ENCODE measurements around the gene USB1.
"Not testable (repeated sequence)": the region's sequence is repeated elsewhere in the genome, so short reads cannot be mapped to it uniquely, and the experiment has no call there.

USB1 gene

DNA sequence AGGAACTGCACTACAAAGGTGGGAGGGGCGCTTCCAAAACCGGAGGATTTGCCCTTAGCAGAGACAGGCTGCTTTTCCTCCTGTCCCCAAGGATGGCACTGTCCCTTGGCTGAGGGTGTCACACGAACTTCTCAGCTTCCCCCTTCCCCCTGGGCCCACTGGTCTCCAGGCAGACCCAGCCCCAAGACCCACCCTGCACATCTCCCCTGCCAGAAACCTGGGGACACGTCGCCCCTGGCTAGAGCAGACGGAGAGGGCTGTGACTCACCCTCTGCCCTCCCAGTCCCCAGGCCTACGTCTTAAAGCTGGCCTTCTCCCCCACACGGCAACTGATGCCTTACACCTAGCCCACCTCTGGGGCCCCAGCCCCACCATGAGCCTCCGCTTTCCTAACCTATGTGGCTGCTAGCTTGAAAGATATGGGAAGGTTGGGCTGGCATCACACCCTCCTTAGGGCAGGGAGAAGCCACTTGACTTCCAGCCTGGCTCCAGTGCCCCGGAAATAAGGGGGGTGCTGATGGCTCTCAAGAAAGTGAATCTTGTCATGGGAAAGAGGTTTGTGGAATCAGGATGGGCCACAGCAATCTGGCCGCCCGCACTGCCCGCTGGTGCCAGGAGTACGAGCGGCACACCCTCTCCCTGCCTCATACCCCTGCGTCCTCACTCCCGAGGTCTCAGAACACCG lies 5.3 kb upstream of the USB1 start:
- DNase-seq (ENCODE audit: low read depth), result no peak

DNA sequence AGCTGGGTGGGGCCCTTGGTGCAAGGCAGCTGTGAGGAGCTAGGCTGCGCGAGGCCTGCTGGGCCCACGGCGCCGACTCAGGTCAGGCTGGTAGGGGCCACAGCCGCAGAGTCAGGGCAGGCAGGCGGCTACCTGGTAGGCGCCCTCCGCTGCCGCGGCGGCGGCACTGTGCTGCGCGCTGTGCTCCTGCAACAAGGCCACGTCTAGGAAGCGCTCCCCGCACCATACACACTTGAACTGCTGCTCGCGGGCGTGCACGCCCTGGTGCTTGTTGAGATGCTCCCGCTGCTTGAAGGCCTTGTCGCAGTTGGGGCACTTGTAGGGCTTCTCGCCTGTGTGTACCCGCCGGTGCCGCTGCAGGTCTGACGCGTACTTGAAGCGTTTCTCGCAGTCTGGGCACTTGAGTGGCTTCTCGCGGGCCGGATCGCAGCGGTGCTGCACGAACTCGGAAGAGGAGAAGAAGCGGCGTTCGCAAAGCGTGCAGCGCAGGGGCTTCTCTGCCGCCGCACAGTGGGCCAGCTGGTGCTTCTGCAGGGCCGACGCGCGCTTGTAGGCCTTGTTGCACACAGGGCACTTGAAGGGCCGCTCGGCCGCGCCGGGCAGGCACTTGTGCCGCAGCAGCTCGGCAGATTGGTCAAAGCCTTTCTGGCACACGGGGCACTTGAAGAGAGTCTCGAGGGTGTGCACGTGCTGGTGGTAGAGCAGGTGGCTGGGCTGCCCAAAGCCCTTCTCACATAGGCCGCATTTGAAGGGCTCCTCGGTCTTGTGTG lies 4.6 kb upstream of the USB1 start:
- DNase-seq (ENCODE audit: low read depth), result no peak

DNA sequence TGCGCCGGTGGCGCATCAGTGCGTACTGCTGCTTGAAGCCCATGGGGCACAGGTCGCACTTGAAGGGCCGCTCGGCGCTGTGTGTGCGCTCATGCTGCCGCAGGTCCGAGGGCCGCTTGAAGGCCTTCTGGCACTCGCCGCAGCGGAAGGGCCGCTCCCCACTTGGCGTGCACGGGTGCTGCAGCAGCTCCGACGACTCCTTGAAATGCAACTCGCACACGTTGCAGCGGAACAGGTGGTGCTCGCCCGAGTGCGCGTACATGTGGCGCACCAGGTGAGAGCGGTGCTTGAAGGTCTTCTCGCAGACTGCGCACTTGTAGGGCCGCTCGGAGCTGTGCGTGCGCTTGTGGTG lies 4.1 kb upstream of the USB1 start:
- no peak for DNase-seq (ENCODE audit: low read depth)

DNA sequence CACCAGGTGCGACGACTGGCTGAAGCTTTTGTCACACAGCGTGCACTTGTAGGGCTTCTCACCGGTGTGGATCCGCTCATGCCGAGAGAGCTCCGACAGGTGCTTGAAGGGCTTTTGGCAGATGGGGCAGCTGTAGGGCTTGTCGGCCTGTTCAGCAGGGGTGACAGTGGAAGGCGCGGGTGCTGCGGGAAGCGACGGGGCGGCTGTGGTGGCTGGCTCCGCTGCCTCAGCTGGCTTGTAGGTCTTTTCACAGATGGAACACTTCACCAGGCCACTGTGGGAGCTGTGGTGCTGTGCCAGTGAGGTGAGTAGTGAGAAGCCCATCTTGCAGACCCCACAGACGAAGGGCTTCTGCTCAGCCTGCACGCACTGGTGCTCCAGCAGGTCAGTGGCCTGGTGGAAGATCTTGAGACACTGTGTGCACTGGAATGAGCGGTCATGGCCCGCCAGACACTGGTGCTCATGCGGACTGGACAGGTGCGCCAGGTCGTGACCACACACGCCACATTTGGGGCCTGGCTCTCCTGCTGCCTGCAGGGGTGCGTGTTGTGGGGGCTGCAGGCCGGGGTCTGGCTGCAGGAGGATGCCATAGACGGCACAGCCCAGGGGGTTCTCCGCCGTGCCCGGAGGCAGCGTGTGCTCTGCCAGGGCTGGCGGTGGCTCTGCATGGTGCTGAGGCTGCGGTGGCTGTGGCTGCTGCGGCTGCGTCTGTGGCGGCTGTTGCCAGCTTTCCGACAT lies 3.5 kb upstream of the USB1 start:
- no peak for DNase-seq (ENCODE audit: low read depth)

DNA sequence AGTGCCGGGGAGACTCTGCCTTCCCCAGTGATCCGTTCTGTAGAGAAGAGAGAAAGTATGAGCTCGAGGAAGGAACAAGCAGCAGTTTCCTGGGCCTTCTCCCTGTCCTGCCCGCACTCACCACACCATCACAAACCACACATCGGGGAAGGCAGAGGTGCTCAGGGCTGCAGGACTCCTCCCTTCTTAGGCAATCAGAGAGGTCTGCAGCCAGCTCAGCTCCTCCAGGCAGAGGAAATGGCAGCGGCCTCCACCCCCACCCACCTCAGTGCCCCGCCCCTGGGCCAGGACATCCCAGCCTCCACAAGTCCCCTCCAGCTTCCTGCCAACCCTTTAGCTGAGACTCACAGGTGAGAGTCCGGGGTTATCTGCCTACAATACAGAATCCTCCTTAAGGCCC lies 2.7 kb upstream of the USB1 start:
- no peak for DNase-seq (ENCODE audit: low read depth)

DNA sequence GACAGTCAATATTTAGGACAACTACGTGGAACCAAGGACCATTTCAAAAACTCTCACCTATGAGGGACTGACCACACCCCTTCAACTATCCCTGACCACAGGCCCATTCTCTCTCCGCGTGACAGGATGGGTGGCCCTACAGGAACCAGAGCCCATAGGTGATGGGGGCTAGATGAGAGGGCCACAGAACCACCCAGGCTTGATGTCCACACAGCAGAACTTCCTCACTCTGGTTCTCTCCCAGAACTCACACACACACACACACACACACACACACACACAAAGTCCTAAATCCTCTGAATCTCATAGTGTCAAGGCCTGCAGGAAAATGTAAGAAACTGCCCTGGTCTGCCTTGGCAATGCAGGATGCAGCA lies 2.2 kb upstream of the USB1 start:
- no peak for DNase-seq (ENCODE audit: low read depth)

DNA sequence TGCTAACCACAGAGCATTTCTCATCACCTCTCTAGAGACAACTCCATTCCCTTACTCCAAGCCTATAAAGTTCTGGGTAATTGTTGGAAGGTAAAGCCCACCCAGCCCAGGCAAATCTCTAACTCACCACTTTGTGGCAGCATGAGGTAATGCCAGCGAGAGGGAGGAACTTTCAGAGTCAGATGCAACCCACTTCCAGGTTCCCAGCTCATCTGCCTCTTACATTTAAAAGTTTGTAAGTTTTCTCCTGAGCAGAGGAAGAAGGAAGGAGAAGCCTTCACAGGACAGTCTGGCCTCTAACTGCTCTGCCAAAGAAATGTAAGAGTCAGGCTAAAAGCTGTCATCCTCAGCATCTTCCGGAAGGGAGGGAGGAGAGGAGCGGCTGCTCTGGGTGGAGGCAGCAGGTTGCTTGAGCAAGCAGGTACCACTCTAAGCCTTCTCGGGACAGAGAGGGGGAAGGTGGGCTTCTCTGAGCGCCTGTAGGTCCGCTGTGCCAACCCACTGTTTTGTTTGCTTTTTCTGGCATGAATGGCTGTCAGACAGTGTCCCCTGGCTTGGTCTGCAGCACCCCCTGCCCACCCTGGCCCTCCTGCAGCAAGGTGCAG lies 1.7 kb upstream of the USB1 start:
- no peak for DNase-seq (ENCODE audit: low read depth)

DNA sequence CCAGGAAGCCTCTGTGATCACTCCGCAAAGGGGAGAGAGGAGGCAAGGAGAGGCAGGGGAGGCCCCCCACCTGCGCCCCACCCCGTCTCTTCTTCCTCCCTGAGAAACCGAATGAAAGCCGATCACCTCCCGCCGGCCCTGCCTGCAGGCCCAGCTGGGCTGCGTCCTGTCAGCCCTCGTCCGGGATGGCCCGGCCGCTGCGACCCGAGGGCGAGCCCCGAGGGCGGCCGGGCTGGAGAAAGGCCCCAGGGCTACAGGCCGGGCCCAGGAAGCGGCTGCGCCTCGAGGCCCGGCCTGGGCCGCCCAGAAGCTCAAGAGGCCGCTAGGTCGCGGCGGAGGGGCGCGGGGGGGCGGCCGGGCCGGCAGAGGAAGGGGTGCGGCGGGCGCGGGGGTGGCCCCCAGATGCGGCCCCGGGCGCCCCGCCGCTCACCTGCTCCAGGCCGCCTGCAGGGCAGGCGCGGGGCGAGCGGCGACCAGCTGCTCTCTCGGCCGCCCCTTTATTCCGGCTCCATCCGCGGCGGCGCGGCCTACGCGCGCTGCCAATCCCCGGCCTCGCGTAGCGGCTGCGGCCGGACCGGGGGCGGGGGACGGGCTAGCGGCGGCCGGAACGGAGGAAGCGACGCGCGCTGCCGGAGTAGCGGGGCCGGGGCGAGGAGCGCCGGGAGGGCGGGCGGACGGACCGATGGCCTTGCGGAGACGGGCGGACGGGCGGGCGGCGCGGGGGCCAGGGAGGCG lies 1.1 kb upstream of the USB1 start, which contains the start of gene ZNF319:
Gene ZNF319, minus strand, starts transcription at position 702 of the 735 bp plus-strand sequence. CDS start 2,407 bp downstream, outside the sequence.
- DNase-seq (ENCODE audit: low read depth), result no peak

DNA sequence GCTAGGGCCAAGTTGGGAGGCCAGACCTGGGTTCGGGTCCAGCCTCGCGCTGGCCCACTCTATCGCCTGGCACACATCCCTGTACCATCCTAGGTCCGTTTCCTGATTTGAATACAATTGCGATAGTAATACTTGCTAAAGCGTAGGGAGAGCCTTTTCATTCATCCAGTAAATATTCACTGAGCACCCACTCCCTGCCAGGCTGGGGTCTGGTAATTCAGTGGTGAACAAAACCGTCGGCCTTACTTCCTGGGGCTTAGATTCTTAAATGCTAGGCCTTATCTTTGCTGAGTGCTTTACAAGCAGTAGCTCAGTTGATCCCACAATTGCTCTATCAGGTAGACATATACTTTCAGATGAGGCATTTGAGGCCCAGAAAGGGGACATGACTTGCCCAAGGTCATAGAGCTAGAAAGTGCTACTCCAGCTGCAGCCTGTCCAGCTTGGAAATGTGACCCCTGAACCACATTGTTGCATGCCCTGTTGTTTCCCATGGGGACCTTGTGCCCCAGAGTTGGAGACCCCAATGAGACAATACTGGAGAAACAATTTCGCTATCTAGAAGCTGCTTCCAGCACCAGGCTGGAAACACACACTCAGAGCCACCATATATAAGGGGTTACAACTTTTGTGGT lies 691 bp downstream of the USB1 start:
- DNase-seq (ENCODE audit: low read depth), result no peak

DNA sequence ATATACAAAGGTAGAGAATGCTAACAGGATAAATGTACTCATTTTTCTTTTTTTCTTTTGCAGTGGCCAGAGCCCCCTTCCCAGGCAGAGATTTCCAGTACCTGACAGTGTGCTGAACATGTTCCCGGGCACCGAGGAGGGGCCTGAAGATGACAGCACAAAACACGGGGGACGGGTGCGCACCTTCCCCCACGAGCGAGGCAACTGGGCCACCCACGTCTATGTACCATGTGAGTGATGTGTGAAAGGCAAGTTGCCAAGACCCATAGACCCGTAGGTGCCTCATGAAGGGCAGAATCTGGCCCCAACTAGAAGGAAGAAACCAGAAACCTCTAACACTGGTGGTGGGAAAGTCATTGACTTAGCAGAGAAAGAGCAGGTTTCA lies 1.2 kb downstream of the USB1 start:
- DNase-seq (ENCODE audit: low read depth), result no peak

DNA sequence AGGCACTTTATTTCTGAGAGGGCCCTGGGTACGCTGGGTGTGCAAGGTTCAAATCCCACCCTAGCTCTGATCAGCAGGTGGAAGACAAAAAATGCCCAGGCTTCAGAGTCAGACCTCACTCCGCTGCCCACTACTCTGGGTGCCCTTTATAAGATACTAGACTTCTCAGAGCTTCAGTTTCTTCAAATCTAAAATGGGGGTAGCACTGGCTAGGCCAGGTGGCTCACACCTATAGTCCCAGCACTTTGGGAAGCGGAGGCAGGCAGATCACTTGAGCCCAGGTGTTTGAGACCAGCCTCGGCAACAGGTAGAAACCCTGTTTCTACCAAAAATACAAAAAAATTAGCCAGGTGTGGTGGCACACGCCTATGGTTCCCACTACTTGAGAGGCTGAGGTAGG lies 1.7 kb downstream of the USB1 start:
- DNase-seq (ENCODE audit: low read depth), result no peak

DNA sequence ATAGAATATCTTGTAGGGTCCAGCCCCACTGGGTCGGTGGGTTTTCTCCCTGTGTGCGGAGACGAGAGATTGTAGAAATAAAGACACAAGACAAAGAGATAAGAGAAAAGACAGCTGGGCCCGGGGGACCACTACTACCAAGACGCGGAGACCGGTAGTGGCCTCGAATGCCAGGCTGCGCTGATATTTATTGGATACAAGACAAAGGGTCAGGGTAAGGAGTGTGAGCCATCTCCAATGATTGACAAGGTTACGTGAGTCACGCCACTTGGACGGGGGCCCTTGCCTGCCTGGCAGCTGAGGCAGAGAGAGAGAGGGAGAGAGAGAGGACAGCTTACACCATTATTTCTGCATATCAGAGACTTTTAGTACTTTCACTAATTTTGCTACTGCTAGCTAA lies 3.5 kb downstream of the USB1 start:
- DNase-seq (ENCODE audit: low read depth), result not testable (repeated sequence)

DNA sequence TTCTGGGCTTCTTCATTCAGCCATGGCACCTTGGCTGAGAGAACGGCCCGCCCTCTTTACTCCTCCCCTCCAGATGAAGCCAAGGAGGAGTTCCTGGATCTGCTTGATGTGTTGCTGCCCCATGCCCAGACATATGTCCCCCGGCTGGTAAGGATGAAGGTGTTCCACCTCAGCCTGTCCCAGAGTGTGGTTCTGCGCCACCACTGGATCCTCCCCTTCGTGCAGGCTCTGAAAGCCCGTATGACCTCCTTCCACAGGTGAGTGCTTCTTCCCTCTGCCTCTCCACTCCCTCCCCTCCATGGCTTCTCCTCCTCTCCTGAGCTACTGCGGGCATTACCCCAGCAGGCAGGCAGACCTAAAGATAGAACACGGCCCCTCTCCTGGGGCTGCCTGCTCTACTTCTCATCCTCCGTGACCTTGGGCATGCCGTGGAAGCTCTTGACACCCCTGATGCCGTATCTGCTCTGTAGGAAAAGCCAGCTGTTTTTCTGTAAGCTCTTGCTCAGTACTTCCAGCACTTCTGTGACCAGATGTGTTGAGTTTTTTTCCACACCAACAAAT lies 8.7 kb downstream of the USB1 start:
- DNase-seq (ENCODE audit: low read depth), result no peak

DNA sequence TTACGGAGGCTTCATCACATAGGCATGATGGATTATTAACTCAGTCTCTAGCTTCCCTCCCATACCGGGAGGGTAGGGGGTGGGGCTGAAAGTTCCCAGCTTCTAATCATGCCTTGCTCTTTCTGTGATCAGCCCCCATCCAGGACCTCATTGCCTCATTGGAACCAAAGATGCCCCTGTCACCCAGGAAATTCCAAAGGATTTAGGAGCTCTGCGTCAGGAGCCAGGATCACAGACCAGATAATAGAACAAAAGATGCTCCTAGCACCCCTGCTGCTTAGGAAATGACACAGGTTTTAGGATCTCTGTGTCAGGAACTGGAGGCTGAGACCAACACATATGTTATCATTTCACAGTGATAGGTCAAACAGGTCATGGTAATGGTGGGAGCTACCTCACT lies 9.7 kb downstream of the USB1 start:
- no peak for DNase-seq (ENCODE audit: low read depth)

DNA sequence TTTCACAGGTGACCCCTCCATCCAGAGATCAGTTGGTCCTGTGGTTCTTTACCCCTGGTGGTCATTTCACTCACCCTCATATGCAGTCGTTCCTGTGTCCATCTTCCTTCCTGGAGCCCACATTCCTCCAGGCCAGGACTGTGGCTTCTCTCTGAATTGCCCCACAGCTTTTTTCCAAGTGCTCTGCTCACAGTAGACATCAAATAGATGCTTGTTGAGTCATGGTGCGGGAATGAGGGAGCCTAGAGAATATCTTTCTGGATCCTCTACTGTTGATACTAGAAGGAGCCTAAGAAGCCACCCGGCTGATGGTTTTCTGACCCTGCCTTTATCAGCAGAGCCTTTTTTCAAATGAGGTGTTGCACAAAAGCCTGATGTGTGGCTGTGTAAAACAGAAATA lies 10.4 kb downstream of the USB1 start:
- DNase-seq (ENCODE audit: low read depth), result no peak

DNA sequence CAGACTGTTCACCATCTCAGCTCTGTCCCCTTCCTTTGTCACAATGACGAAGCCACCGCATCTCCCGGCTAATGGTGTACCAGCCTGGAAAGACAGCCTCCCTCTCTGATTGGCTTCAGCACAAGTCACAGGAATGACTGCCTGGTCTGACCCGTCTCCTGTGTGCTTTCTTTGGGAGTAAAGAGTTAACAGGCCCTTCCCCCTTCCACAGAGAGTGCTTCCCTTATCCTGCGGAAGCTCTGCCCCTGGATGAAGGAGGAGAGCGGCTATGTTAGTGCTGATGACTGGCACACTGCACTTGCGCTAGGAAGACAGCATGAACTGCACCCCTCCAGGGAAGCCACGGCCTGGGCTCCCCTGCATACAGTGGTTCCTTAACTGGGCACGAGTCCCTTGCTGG lies 11.3 kb downstream of the USB1 start:
- DNase-seq (ENCODE audit: low read depth), result no peak

DNA sequence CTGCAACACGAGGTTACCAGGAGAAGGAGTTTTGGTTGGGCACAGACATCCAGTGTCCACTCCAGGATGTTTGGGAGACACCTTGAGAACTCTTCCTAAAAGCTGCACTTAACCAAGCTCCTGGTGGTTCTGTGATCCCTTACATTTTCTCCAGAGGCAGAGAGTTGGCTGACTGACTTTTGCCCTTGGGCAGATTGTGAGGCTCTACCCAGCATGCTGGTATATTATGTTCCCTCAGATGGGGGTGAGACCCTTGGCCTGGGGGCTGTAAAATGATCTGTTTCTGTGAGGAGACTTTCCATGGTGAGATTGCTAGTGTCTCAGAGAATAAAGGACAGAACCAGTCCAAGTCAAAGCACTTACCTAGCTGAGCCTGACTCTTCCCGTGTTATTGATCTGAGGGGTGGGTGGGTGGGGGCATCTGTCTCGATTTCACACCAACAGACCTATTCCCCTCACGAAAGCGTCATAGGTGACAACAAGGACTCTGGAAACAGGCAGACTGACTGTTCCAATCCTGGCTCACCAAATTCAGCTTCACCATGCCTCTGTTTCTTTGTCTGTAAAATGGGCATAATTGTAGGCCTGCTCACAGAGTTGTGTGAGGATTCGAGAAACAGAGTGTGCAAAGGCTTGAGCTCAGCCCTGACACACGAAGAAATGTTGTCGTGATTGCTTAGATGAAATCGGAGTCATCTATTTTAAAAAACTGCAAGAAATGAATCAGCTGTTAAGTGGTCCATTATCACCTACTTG lies 12.2 kb downstream of the USB1 start:
- DNase-seq (ENCODE audit: low read depth), result no peak

DNA sequence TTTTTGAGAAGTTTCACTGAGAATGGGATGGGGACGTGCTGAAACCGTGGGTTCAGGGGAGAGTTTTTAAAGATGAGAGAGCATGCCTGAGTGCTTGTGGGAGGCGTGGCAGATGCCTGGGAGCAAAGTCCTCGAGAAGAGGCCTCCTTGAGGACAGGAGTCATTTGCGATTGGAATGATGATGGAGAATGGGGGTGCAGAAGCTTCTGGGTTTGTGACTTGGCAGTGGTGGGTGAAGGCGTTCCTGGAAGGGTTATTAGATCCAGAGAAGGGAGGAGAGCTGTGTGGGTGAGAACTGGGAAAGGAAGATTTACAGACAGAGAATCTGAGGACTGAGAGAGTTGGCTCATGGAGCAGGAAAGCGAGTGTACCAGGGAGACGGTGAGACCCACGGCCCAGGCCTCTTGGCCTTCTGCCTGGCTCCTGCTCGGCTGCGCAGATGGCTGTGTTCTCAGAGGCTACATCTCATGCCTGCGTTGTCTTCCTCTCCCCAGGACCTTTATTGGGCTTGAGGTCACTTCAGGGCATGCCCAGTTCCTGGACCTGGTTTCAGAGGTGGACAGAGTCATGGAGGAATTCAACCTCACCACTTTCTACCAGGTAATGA lies 15.7 kb downstream of the USB1 start:
- no peak for DNase-seq (ENCODE audit: low read depth)

DNA sequence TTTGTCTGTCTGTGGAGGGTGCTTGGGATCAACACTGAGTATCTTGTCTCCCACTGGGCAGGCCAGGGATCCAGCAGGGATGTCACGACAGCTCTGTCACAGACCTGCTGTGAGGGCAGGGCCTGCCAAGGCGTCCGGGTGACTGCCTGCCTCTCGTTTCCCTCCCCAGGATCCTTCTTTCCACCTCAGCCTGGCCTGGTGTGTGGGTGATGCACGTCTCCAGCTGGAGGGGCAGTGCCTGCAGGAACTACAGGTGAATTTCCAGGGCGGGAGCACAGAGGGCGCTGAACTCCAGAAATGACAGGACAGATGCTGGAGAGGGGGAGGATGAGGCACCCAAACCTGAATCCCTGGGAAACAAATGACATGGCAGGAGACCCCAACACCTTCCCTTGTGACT lies 17.6 kb downstream of the USB1 start:
- no peak for DNase-seq (ENCODE audit: low read depth)

DNA sequence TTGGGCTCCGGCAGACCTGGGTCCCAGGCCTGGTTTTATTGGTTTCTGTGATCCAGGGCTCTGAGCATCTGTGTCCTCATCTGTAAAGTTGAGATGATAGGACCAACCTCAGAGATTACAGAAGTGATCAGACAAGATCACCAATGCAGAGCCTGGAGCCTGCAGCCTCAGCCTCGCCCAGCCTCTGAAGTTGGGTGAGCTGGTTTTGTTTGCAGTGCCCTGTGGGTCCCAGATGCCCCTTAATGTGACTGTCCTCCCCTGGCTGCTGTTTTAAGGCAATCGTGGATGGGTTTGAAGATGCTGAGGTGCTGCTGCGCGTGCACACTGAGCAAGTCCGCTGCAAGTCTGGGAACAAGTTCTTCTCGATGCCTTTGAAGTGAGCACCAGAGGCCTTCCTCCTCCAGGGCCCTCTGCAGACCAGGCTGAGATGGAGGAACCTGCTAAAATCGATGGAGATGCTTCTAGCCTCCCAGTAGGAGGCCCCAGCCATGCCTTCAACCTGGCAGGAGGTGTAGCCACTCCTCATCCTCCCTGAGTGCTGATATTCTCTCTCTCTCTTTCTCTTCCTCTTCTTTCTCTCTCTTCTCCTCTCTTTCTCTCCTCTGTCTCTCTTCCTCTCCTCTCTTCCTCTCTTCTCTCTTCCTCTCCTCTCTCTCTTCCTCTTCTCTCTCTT lies 18.8 kb downstream of the USB1 start:
- DNase-seq (ENCODE audit: low read depth), result no peak
